ENCODE measurements around the gene HSD17B12.
A peak's percentile ranks its signal among the peaks of the same experiment; 100 is the strongest.

Gene HSD17B12

GRCh38 chr11:43790444-43790794 lies 109.9 kb downstream of the HSD17B12 start:
- H3K4me3 ChIP-seq (ENCODE audit: low read length): no peak overlapping the region
- TF ChIP-seq, protein P1, sequence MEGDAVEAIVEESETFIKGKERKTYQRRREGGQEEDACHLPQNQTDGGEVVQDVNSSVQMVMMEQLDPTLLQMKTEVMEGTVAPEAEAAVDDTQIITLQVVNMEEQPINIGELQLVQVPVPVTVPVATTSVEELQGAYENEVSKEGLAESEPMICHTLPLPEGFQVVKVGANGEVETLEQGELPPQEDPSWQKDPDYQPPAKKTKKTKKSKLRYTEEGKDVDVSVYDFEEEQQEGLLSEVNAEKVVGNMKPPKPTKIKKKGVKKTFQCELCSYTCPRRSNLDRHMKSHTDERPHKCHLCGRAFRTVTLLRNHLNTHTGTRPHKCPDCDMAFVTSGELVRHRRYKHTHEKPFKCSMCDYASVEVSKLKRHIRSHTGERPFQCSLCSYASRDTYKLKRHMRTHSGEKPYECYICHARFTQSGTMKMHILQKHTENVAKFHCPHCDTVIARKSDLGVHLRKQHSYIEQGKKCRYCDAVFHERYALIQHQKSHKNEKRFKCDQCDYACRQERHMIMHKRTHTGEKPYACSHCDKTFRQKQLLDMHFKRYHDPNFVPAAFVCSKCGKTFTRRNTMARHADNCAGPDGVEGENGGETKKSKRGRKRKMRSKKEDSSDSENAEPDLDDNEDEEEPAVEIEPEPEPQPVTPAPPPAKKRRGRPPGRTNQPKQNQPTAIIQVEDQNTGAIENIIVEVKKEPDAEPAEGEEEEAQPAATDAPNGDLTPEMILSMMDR (conservative IDR thresholded peaks at IDR 0.05; ENCODE audit: low read length): no peak
- DNase-seq (ENCODE audit: low read depth): peak; percentile 29

- DNase-seq (ENCODE audit: low read depth): no peak
- H3K4me3 ChIP-seq (ENCODE audit: low read length): no peak overlapping the region
- TF ChIP-seq, protein P1 (conservative IDR thresholded peaks at IDR 0.05; ENCODE audit: low read length): no peak
Observed at GRCh38 chr11:43797337-43797736, 116.8 kb downstream of the HSD17B12 start.

DNA sequence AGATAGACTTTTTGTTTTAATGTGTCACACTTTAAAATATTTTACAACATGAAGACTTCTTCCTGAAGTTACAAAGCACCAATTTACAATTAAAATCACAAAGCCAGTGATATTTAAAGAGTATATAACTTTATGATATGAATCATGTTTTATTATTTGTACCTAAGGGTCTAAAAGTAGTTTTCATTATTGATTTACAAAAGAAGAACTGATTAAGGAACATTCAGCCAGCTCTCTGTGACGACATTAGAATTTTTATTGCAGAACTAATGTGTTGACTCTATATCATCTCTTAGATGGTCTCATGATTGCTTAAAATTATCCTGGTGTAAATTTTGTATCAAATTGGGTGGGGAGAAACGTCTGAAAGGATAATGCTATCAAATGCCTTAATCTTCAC lies 117.3 kb downstream of the HSD17B12 start:
- TF ChIP-seq, protein P1 (conservative IDR thresholded peaks at IDR 0.05; ENCODE audit: low read length): no peak
- no peak overlapping the region for H3K4me3 ChIP-seq (ENCODE audit: low read length)
- no peak for DNase-seq (ENCODE audit: low read depth)

DNA sequence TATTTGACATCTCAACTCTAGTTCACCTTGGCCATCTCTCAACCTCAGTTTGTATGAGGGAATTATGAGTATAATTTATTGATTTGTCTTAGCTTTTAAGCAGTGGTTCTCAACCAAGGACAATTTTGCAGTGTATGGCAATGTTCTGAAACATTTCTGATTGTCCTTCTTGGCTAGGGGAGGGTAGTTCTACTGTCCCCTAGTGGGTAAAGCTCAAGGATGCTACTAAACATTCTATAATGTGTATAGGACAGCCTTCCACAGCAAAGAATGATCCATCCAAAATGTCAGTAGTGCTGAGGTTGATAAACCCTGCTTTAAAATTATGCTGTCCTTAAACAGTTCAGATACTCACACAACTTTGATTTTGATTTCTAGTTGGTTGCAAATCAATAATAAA lies 122.0 kb downstream of the HSD17B12 start:
- H3K4me3 ChIP-seq (ENCODE audit: low read length): no peak overlapping the region
- TF ChIP-seq, protein P1 (conservative IDR thresholded peaks at IDR 0.05; ENCODE audit: low read length): peak; percentile 40
- DNase-seq (ENCODE audit: low read depth): no peak

GRCh38 chr11:43803766-43804165 lies 123.2 kb downstream of the HSD17B12 start:
- no peak for DNase-seq (ENCODE audit: low read depth)
- no peak overlapping the region for H3K4me3 ChIP-seq (ENCODE audit: low read length)
- TF ChIP-seq, protein P1 (conservative IDR thresholded peaks at IDR 0.05; ENCODE audit: low read length): no peak

DNA sequence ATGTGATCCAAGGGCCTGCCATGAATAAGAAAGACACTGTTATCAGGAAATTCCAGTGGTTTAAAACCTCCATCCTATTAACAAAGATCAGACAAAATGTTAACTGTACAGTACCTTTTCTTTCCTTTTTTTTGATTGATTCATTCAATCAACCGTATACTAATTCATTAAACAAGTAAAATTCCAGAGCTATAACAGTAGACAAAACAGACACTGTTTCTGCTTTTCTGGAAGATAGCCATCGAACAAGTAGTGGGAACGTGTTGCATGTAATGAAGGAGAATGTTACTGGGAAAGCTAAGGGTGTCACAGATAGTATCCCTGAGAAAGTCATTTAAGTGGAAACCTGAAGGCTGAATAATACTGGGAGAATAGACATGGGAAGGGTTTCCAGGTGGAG lies 126.4 kb downstream of the HSD17B12 start:
- H3K4me3 ChIP-seq (ENCODE audit: low read length): no peak overlapping the region
- TF ChIP-seq, protein P1 (conservative IDR thresholded peaks at IDR 0.05; ENCODE audit: low read length): no peak
- DNase-seq (ENCODE audit: low read depth): no peak

GRCh38 chr11:43810929-43811596 lies 130.5 kb downstream of the HSD17B12 start:
- TF ChIP-seq, protein P1 (conservative IDR thresholded peaks at IDR 0.05; ENCODE audit: low read length): peak; percentile 36
- H3K4me3 ChIP-seq (ENCODE audit: low read length): no peak overlapping the region
- no peak for DNase-seq (ENCODE audit: low read depth)
